Eye (tissue), 1 donor: ENCODE data around the gene FOXL1.

Experiments
- DNase-seq: peaks from one replicate; pipeline ENCODE4 v3.0.0-alpha.2; 2015

FOXL1 gene

GRCh38 chr16:86608301-86608747, 30.0 kb downstream of the FOXL1 start:
- DNase-seq = no peak

GRCh38 chr16:86609115-86609514, 30.8 kb downstream of the FOXL1 start:
- no peak for DNase-seq

GRCh38 chr16:86609661-86610060, 31.3 kb downstream of the FOXL1 start:
- no peak for DNase-seq

- DNase-seq = no peak
Observed at GRCh38 chr16:86610779-86611524, 32.6 kb downstream of the FOXL1 start.

GRCh38 chr16:86611525-86611855, 33.1 kb downstream of the FOXL1 start:
- DNase-seq = no peak

GRCh38 chr16:86611941-86612340, 33.6 kb downstream of the FOXL1 start:
- no peak for DNase-seq

GRCh38 chr16:86614699-86615098, 36.4 kb downstream of the FOXL1 start:
- no peak for DNase-seq

- no peak for DNase-seq
Observed at GRCh38 chr16:86616906-86617305, 38.6 kb downstream of the FOXL1 start.

- no peak for DNase-seq
Observed at GRCh38 chr16:86618431-86619238, 40.3 kb downstream of the FOXL1 start.

GRCh38 chr16:86619239-86619794, 41.0 kb downstream of the FOXL1 start:
- no peak for DNase-seq

GRCh38 chr16:86620184-86620583, 41.8 kb downstream of the FOXL1 start:
- DNase-seq = no peak

GRCh38 chr16:86621966-86622365, 43.6 kb downstream of the FOXL1 start:
- DNase-seq = no peak

GRCh38 chr16:86622700-86623615, 44.6 kb downstream of the FOXL1 start:
- DNase-seq = no peak

- DNase-seq = no peak
Observed at GRCh38 chr16:86625029-86625428, 46.7 kb downstream of the FOXL1 start.

- DNase-seq = no peak
Observed at GRCh38 chr16:86625821-86626220, 47.5 kb downstream of the FOXL1 start.

GRCh38 chr16:86626284-86626683, 47.9 kb downstream of the FOXL1 start:
- DNase-seq = no peak

GRCh38 chr16:86626966-86627365, 48.6 kb downstream of the FOXL1 start:
- no peak for DNase-seq

- no peak for DNase-seq
Observed at GRCh38 chr16:86628614-86629013, 50.3 kb downstream of the FOXL1 start.

- DNase-seq = no peak
Observed at GRCh38 chr16:86630471-86630870, 52.1 kb downstream of the FOXL1 start.

GRCh38 chr16:86631444-86631843, 53.1 kb downstream of the FOXL1 start:
- no peak for DNase-seq
